GM18873 (cell line): ENCODE data around the gene FAM163B.

Experiments used
- ATAC-seq: cut with Tn5 transposase; IDR thresholded peaks from one replicate; pipeline ENCODE4 v1.9.1; 2021; ENCODE audit warnings: mild to moderate bottlenecking, moderate library complexity, moderate number of reproducible peaks; ENCODE audit not compliant: unreplicated experiment, low FRiP score

FAM163B gene

DNA sequence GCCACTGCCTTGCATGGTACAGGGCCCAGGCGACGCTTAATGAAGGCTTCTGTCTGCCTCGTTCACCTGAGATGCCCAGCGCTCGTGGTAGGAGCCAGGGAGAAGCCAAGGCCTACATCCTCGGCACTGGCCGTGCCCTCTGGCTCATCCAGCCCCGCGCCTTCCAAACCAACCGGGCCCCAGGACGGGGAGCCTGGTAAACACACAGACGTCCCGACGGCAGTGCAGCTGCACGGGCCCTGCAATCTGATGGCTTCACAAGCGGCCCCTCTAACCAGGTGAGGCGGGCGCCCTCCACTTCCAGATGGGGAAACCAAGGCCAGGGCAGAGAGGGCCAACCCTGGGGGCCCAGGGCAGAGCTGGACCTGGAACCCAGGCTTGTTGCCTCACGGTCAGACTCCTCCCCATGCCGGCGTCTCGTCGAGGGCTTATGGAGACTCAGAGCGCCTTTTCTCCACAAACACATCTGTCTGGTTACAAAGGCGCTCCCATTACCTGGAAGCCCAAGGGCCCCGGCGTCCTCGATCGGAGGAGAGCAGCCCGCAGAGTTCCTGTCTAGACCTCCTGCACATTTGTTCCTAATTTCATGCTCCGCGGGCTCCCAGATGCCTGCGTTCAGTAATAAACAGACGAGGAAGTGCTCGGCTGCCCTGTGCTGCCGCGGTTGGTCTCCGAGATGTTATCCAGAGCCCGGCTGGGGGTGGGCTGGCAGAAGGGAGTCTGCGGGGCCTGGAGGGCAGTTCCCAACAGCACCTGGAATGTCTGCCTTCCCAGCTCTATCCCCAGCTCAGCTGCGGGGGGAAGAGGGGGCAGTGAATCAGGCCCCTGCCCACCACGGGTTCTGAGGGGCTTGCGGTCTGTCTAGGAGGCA lies 23.5 kb downstream of the FAM163B start:
- ATAC-seq: no peak

DNA sequence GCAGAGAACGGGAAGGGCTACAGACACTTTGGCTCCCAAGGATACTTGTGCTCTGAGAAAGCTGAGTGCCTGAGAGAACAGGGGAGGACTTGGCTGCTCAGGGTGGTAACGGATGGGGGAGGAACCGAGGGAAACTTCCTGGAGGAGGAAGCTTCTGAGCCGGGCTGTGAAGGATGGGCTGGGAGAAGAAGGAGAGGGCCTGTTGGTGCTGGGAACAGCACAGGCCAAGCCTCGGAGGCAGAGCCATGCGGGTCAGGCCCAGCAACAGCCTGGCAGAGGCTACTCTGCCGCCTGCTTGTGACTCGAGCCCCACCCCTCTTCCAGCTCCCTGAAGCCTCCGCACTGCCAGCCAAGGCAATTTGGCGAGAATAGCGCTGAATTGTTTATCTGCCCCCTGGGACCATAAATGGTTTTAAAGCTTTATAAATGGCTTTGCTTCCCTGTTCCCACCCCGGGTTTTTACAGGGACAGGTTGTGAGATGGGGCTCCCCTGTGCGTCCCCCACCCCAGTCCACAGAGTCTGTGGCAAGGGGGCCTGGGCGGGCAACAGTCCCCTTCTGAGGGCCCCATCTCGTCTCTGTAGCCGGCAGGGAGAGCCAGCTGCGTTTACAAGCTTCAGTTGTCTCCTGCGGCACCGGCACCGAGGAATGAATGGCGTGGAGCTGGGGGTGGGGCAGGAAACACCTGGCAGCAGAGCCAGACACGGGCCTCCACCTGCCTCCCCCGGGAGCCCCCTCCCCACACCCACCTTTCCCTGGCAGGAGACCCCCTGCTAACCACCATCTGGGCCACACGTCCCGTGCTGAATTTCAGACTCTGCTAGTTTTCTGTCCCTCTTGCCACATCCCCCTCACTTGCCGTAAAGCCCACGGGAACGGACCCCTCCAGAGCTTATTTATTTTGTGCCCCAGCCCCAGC lies 24.4 kb downstream of the FAM163B start:
- no peak for ATAC-seq

DNA sequence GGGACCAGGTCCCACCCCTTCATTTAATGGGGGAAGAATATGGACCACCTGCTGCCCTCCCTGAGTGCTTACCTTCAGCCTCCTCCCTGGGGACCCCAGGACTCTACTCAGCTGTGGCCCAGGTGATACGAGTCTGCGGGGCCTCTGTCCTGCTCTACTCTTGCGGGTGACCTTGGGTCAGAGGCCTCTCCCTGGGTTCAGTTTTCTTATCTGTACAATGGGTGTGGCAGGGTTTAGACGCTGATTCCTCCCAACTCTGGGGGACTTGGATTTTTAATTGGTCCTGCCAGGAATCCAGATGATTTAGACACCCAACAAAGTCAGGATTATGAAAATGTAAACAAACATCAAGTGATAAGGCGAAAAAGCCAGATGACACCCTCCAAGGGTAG lies 25.0 kb downstream of the FAM163B start:
- ATAC-seq: no peak

DNA sequence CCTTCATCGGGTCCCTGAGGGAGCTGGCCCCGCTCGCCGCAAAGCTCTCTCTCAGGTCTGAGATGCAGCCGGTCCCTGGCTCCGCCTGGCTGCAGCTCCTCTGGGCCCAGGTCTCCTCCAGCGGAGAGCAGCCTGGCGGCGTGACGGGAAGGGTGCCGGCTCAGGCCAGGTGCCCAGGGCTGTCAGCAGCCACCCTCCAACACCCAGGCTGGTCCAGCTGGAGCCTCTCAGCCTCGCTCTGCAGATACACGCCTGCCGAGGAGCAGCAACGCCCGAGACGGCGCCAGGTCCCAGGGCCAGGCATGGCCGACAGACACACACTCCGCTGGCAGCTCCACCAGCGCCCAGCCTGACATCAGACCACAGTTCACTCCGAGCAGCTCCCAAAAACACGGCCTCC lies 25.6 kb downstream of the FAM163B start:
- no peak for ATAC-seq

DNA sequence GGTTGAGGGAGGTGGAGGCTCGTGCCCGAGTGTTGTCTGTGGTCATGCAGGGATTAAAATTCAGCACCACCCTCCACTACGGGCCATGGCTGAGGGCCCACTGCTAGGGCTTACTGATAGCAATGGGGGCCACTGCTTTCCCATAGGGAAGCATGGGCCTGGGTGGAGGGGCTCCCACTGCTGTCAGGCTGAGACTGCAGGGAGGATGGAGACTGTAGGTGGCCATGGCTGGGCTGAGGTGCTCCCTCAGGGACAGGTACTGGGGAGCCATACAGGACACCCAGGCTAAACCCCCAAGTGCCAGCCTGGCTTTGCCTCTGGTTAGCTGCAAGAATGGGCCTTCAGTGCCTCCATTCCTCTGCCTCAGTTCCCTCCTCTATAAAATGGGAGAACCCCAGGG lies 26.1 kb downstream of the FAM163B start:
- no peak for ATAC-seq

DNA sequence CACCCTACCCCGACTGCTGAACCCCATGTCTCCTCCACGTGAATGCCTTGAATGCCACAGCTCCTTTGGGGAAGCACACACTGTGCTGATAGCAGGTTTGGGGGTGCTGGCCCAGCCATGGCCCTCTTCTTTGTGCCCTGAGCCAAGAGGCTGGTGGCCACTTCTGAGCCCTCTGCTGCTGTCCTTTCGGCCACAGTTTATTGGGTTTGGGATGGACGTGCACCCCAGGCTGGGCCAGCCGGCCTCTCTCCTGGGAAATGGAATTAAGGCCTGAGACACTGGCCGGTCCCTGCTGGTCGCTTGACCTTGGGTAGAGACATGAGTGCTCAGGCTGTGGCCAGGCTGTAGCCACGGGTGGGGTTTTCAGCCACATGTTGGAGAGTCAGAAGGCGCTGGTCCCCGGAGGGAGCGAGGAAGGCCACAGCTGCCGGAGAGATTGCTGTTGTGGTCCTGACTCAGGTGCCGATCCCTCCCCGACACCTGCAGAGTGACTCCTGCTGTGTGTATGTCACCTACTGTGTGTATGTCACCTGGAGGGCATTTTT lies 26.6 kb downstream of the FAM163B start:
- ATAC-seq: no peak

DNA sequence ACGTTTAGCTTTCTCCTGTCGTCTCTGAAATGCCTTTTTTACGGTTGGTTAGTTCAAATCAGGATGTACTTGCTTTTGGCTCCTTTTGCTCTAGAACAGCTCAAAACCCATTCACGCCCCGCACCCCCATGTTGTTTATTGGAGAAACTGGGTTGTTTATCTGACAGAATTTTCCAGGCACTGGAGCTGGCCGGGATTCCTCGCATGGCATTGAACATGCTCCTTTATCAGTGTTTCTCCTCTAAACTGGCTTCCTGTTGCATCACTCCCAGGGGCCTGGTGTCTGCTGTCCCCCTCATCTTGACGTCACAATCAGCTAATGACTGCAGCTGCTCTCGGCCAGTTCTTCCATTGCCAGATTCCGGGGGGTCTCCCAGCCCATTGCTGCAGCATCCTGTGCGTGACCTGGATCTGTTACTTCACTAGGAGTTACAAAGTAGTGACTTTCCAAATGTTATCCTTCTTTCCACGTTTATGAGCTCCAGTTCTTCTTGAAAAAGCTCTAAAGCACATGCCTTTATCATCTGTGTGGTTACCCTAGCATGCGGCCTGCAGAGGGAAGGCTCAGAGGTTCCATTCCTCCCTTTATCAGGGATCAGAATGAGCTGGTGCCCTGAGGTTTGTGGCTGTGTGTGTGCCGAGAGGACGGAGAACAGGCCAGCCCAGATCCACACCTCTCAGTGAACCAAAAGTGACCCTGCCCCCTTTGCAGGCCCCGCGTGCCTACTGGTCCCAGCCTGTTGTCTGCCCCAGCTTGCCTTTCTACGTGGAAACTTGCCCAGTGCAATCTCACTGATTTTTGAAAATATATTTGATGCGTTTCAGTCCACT lies 27.5 kb downstream of the FAM163B start:
- no peak for ATAC-seq

DNA sequence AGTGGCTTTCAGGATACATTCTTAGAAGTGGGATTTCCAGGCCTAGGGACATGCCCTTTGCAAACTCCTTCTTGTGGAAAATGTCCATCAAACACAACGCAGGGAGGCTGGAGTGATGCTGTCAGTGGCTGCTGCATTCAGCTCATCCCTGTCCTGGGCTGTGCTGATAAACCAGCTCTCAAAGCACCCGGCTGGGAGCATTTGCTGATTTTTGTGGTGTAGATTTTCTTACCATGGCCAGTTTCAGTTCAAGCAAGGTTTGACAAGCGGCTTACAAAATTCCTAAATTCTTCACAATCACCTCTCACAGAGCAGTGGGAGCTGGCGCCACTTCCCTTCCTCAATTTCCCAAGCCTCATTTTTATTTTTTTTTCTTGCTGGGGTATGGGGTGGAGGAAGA lies 28.2 kb downstream of the FAM163B start:
- no peak for ATAC-seq

DNA sequence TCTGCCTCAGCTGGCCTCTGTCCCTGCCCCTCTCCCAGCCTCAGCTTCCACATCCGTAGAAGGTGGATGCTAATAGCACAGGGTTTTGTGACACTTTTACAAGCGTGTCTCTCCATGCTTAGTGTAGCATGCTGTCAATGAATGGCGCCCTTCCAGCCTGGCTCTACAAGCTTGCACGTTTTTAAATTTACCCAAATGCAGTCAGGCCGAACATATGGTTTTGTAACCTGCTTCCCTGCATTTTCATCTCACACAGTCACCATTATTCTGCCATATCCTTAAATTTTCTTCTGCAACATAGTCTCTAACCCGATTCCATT lies 28.8 kb downstream of the FAM163B start:
- no peak for ATAC-seq

DNA sequence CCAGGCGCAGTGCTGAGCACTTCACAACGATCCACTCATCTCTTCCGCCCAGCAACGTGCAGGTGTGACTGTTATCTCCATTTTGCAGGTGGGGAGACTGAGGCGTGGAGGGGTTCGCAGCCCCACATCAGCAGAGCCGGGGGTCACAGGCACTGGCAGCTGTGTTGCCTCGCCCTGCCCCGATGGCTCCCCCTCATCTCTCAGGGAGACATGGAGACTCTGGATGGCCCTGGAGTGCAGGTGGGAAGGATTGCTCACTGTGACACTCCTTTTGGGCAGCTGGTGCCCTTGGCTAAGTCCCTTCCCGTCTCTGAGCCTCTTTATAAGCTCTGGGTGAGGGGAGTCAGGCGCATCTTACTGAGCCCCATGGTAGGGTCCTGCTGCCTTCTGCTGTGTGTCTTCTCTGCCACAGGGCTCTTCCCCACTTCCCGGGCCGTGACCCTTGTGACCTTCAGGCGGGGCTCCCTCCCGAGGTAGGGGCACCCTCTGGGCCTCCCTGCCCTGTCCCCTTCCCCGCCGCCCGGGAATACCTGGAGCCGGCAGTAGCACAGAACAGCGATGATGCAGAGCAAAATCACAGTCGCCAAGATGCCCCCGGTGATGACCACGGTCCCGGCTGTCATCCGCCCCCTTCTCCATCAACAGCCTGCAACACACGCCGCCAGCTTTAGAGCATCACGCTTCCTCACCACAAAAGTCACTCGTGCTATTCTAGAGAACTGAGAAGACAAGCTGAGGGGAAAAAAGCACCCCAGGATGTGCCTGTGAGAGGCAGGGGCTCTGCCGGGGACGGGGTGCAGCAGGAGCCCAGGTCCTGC lies 29.4 kb downstream of the FAM163B start:
- ATAC-seq: no peak

DNA sequence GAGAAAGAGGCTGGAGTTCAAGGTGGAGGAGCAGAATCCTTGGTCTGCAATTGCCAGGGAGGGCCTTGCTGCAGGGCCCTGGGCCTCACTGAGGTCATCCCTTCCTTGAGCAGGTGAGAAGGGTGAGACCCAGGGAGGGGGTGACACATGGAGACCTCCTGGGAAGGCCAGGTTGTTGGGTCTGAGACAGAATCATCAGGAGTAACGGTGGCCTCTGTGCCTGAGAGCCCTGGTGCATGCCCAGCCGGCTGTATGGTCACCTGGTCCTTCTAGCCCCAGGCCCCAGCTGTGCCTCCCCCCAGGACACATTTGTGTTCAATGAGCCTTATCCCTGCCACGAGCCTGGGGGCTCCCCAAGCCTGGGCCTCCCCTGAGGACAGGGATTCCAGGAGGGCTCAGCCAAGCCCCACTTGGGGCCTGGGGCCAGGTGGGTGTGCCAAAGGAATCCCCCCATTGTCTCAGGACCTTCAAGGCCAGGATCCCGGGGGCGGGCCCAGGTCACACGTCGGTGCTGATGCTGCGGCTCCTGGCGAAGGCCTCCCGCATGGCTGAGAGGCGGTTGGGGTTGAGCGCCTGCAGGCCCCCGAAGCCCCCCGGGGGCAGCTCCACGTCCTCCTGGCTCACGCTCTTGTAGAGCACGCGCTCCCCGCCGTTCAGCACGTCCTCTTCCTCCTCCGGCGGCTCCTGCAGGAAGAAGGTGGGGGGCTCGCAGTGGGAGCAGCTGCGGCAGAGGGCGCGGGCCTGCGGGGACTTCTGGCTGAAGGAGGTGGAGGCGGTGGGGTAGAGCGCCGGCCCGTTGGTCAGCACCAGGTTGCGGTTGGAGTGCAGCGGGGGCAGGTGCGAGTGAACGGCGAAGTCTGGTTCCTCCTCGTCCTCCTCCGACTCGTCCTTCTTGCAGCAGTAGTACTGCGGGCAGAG lies 30.4 kb downstream of the FAM163B start:
- ATAC-seq: no peak

DNA sequence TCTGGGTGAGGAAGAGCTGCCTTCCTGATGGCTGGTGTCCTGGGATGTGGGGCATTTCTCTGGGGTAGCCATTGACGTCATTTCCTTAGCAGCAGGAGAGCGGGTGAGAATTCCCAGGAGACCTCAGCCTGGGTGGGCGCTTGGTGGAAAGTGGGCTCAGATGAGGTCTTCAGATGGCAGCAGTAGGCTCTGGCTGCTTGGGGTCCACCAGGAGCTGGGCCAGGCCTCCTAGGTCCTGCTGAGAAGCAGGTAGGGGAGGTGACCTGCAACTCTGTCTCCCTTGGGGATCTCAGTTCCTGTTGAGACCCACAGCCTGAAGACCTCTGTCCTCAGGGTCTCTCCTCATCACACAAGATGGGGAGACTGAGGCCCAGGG lies 31.5 kb downstream of the FAM163B start:
- ATAC-seq: no peak

DNA sequence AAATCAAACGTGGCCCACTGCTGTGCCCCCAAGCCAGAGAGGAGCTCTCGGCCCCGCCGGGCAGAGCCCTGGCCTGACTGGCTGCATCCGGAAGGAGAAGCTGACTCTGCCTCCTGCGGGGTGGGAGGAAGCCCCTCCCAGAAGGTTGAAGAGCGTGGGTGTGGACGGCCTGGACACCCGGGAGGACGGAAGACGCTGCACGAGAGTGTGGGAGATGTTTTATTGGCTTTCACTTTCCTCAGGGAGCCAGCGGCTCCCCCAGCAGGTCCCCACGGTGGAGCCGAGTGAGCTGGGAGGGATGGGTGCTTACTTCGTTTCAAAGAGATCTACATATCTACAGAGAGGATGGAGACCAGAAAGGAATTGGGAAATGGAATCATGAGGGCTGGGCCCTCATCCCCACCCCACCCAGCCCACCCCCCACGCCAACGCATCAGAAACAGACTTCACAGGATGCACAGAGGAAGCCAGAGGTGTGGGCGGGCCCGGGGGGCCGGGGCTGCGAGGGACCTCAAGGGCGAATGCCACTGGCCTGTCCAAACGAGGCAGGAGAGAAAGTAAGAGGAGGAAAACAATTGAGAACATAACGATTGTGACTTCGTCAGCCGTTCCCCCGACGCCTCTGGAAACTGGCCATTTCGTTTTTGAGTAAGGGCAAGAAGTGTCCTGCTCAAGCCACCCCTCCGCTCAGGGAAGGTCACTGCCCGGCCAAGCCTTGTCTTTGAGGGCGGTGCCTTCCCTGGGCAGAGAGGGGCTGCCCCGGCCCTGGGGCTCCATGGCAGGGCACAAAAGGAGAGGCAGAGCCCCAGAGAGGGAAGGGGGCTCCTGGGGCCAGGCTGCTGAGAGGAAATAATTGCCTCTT lies 32.1 kb downstream of the FAM163B start:
- ATAC-seq: no peak

DNA sequence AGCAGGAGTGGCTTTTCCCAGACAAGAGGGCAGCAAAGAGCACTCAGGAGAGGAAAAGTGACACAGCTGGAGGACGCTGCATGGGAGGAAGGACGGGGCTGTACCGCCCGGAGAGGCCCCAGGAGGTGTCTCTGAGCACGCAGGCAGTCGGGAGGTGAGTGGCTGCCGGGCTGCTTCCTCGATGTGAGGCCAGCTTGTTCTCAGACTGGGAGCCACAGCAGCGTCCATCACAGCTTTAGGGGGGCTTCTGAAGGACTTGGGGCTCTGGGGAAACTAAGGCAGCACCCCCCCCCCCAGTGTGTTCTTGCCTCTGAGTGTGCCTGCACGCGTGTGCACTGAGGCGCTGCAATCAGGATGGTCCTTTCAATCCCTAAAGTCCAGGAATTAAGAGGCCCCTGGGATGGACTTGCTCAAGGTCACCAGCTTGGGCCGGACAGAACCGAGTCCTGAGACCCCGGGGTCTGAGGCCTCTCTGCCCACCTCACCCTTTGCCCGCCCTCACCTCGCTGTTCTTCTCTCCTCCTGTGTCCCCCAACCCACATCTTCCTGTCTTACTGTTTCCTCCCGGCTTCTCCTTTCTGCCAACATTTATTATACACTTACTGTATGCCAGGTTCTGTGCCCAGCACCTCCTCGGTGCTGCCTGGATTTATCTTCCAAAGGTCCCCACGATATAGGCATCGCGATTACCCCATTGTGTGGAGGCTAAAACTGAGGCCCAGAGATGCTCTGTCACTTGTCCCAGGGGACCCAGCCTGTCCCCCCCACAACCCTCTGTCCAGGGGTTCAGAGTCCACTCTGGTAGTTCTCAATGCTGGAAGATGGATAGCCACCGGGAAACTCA lies 32.9 kb downstream of the FAM163B start:
- ATAC-seq: no peak

DNA sequence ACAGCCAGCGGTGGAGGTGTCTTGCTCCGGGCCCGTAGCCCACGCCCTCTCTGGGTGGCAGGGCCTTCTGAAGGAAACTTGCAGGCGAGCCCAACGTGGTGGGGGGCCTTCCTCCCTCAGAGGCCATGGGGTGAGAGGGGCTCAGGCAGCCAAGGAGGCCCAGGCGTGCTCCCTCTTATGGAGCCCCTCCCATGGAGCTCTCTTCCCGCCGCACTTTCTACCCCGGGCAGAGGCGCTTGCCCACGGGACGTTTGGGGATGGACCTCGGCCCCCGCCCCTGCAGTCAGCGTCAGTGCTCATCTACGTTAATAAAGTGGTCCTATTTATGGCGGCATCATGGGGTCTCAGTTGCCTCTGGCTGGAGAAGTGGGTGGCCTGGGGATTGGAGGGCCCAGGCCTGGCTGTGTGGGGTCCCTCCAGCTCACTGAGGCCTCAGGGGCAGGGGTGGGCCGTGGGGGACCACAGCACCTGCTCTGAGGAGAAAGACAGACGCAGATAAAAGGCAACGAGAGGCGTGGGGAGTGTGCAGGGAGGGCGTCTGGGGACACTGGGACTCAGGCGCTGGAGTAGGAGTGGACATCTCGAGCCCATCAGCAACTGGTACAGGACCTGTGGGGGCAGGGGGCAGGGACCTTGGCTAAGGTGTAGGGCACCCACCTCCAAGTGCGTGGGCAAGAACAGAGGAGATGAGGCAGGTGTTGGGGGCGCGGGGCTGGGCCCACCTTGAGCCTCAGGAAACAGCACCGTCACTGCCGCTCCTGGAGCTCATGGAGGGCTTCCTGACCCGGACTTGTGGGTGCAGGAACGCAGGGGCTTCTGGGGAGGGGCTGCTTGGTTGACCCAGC lies 33.8 kb downstream of the FAM163B start:
- ATAC-seq: no peak

DNA sequence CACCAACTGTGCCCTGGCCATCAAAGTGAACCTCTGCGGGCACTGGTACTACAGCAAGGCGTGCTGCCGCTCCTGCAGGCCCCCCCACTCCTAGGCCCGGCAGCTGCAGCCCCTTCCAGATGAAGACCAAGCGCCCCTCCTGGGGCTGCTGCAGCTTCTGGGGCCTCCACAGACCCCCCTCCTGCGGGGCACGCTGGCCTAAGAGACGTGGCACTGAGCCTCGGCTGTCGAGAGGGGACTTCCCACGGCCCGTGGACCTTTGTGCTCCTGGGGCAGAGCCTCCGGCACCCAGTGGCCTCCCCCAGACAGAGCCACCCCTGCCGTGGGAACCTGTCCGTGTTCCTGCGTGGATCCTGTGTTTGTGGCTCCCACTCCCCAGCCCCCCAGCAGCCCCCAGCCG lies 34.4 kb downstream of the FAM163B start:
- no peak for ATAC-seq
